Measurements from ENCODE around the gene TTC27.

DNA sequence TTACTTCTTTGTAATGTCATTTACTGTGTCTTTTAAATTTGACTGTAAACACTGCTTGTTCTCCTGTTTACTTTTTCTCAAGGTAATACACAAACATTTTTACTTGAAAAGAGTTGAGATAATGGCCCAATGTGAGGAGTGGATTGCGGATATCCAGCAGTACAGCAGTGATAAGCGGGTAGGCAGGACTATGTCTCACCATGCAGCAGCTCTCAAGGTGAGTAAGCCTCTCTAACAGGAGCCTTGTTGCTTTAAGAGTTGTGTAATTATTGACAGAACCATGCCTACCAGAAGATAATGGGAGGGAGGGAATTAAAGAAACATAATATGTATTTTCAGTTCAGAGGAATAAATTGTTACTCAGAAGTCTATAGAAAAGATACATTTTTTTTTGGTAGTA is 16.5 kb upstream of the TTC27 start:
- TF ChIP-seq POLR2AphosphoS5 (IDR thresholded peaks at IDR 0.05) (no peak), EP300 (conservative IDR thresholded peaks at IDR 0.05; ENCODE audit: poor library complexity, severe bottlenecking) (no peak), RAD21 (conservative IDR thresholded peaks at IDR 0.05) (no peak), EZH2 (IDR thresholded peaks at IDR 0.05; ENCODE audit: borderline replicate concordance, insufficient read depth, low read length, poor library complexity, severe bottlenecking) (no peak), SMC3 (conservative IDR thresholded peaks at IDR 0.05; ENCODE audit: poor library complexity) (no peak), TAF1 (IDR thresholded peaks at IDR 0.05; ENCODE audit: low read depth) (no peak), MXI1 (conservative IDR thresholded peaks at IDR 0.05; ENCODE audit: poor library complexity, severe bottlenecking) (no peak)
- TF ChIP-seq, protein P1, sequence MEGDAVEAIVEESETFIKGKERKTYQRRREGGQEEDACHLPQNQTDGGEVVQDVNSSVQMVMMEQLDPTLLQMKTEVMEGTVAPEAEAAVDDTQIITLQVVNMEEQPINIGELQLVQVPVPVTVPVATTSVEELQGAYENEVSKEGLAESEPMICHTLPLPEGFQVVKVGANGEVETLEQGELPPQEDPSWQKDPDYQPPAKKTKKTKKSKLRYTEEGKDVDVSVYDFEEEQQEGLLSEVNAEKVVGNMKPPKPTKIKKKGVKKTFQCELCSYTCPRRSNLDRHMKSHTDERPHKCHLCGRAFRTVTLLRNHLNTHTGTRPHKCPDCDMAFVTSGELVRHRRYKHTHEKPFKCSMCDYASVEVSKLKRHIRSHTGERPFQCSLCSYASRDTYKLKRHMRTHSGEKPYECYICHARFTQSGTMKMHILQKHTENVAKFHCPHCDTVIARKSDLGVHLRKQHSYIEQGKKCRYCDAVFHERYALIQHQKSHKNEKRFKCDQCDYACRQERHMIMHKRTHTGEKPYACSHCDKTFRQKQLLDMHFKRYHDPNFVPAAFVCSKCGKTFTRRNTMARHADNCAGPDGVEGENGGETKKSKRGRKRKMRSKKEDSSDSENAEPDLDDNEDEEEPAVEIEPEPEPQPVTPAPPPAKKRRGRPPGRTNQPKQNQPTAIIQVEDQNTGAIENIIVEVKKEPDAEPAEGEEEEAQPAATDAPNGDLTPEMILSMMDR (IDR thresholded peaks at IDR 0.05; ENCODE audit: poor library complexity, severe bottlenecking): no peak
- TF ChIP-seq, protein P2, sequence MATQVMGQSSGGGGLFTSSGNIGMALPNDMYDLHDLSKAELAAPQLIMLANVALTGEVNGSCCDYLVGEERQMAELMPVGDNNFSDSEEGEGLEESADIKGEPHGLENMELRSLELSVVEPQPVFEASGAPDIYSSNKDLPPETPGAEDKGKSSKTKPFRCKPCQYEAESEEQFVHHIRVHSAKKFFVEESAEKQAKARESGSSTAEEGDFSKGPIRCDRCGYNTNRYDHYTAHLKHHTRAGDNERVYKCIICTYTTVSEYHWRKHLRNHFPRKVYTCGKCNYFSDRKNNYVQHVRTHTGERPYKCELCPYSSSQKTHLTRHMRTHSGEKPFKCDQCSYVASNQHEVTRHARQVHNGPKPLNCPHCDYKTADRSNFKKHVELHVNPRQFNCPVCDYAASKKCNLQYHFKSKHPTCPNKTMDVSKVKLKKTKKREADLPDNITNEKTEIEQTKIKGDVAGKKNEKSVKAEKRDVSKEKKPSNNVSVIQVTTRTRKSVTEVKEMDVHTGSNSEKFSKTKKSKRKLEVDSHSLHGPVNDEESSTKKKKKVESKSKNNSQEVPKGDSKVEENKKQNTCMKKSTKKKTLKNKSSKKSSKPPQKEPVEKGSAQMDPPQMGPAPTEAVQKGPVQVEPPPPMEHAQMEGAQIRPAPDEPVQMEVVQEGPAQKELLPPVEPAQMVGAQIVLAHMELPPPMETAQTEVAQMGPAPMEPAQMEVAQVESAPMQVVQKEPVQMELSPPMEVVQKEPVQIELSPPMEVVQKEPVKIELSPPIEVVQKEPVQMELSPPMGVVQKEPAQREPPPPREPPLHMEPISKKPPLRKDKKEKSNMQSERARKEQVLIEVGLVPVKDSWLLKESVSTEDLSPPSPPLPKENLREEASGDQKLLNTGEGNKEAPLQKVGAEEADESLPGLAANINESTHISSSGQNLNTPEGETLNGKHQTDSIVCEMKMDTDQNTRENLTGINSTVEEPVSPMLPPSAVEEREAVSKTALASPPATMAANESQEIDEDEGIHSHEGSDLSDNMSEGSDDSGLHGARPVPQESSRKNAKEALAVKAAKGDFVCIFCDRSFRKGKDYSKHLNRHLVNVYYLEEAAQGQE (IDR thresholded peaks at IDR 0.05; ENCODE audit: borderline replicate concordance): no peak

Measured in neural cell (in vitro differentiated cells).